Memory B cell (primary cell): Measurements from ENCODE around the gene LAIR2.
"Not testable (repeated sequence)": the region's sequence is repeated elsewhere in the genome, so short reads cannot be mapped to it uniquely, and the experiment has no call there.

Experiments used
- ATAC-seq: fragments of 150-1000 bp; cut with Tn5 transposase; 2 replicates; pipeline ENCODE4 v1.10.0; 2021; ENCODE audit warnings: low read depth, mild to moderate bottlenecking, moderate library complexity
- DNase-seq, 2 donors: peaks; one replicate each; pipeline ENCODE4 v3.0.0; 2022; ENCODE audit warnings: low spot score in 2 of 2
- H3K27ac Mint-ChIP-seq: one replicate; pipeline ENCODE4 v1.8.0; 2022; ENCODE audit warnings: mild to moderate bottlenecking, moderate library complexity, mixed read lengths
- H3K27me3 Mint-ChIP-seq: one replicate; pipeline ENCODE4 v1.8.0; 2022; ENCODE audit warnings: mixed read lengths
- H3K36me3 Mint-ChIP-seq: one replicate; pipeline ENCODE4 v1.8.0; 2022; ENCODE audit warnings: mild to moderate bottlenecking, mixed read lengths
- H3K4me1 Mint-ChIP-seq: one replicate; pipeline ENCODE4 v1.8.0; 2022; ENCODE audit warnings: mixed read lengths
- H3K4me3 Mint-ChIP-seq: one replicate; pipeline ENCODE4 v1.8.0; 2022; ENCODE audit warnings: mild to moderate bottlenecking, moderate library complexity, mixed read lengths
- H3K9me3 Mint-ChIP-seq: one replicate; pipeline ENCODE4 v1.8.0; 2022; ENCODE audit warnings: mixed read lengths

Gene LAIR2

DNA sequence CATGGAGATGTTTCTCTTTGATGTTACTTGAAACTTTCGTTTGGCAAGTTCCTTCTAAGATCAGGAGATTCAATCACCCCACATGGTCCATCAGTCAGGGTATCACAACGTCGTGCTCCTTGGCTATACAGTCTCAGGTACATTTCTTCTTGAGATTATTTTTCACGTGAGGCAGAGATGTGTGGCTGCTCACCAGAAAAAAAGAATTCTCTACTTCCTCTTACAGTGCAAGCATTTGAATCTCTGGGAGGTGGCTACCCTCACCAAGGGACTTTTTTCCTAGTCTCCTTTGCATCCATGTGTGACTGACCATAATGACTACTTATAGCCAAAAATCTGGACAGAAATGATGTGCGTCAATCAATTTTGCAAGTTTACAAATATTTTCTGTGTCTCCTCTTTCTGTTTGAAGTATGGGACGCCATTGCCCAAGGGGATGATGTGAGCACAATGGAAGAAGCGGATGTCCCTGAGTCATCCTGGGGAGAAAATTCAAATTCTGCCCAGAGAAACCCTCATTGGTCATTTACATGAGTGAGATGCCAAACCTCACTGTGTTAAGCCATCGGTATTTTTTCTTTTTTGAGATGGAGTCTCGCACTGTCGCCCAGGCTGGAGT lies 8.6 kb upstream of the LAIR2 start:
- no peak overlapping the region for H3K4me3 Mint-ChIP-seq
- DNase-seq (no peak), ATAC-seq (no peak)
- no peaks in the 10 kb centered on the region for H3K36me3 Mint-ChIP-seq
- no peak overlapping the region for H3K27ac Mint-ChIP-seq
- H3K4me1 Mint-ChIP-seq: peaks cover 12% of the 10 kb centered on the region
- no peaks in the 10 kb centered on the region for H3K9me3 Mint-ChIP-seq
- peaks cover 38% of the 10 kb centered on the region for H3K27me3 Mint-ChIP-seq

DNA sequence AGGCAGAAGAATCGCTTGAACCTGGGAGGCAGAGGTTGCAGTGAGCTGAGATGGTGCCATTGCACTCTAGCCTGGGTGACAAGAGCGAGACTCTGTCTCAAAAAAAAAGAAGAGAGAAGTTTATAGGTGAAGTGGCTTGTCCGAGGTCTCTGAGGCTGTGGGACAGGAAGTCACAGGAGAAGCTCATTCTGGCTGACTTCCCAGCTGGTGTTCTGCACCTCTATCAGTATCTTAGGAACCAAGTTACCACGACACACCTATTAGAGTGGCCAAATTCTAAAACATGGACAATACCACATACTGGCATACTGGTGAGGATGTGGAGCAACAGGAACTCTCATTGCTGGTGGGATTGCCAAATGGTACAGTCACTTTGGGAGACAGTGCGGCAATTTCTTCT lies 7.3 kb upstream of the LAIR2 start:
- Mint-ChIP-seq H3K4me1 (peaks cover 11% of the 10 kb centered on the region), H3K27me3 (peaks cover 34% of the 10 kb centered on the region)
- not testable (repeated sequence) for H3K36me3 Mint-ChIP-seq, H3K27ac Mint-ChIP-seq, DNase-seq, H3K9me3 Mint-ChIP-seq, H3K4me3 Mint-ChIP-seq
- ATAC-seq: peak; percentile 60

DNA sequence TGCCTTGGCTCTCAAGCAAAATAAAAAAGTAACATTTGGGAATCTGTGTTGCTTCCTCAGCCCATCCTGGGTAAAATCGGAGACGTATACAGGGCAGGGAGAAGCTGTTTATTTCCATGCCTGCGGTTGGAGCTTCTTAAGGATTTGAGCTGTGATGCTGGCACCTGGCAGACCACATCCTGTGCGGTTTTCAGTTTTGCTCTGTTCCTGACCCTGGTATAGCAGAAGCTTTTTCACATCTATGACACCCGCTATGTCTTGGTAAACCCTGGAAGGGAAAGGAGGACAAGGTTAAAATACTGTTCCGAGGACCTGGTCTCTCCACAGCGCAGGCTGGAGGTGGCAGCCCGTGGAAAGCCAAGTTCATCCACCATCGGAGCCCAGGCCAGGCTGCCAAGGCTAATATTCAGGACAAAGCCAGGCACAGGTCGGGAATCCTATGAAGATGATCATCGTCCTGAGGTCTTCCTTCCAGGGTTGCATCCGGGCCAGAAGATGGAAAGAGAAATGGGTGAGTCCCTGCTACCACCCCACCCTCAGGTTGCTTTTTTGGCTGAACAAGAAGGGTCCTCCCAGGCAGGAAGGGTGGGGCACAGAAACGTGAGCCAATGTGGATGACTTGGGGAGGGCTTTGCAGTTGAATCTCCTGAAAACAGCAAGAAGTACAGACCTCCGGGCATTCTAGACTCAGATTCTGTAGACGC lies 4.7 kb upstream of the LAIR2 start:
- not testable (repeated sequence) for H3K4me3 Mint-ChIP-seq, H3K27ac Mint-ChIP-seq, DNase-seq, H3K36me3 Mint-ChIP-seq, H3K4me1 Mint-ChIP-seq, H3K9me3 Mint-ChIP-seq
- H3K27me3 Mint-ChIP-seq: peaks cover 23% of the 10 kb centered on the region
- peak; percentile 55 for ATAC-seq

DNA sequence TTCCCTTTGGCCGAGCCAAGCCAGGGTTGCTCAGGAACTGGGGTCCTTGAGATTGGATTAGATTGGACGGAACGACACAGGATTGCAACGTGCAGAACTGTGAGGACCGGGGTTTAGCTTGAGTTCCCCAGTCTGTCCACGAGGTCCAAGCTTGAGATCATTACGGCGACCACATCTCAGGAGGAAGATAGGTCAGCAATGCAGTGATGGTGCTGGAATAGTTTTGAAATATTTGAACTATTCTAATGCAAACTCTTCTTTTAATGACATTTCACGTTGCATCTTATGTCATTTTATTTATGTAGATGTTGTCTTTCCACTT lies 4.2 kb upstream of the LAIR2 start:
- not testable (repeated sequence) for ATAC-seq, H3K4me3 Mint-ChIP-seq

DNA sequence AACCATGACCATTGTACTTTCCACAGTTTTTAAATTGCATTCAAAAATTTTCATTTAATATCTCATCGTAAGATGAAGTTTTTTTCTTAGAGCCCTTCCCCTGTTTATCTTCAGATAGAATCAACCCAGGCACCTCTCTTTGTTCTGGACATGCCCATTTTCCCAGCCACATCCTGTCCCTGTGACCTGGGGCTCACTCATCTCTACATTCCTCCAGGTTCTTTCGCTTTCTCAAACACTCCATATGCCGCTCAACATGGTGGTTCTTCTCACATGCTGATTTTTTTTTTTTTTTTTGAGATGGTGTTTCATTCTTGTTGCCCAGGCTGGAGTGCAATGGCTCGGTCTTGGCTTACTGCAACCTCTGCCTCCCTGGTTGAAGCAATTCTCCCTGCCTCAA lies 2.9 kb downstream of the LAIR2 start:
- not testable (repeated sequence) for H3K4me3 Mint-ChIP-seq, DNase-seq, ATAC-seq, H3K9me3 Mint-ChIP-seq, H3K27ac Mint-ChIP-seq, H3K36me3 Mint-ChIP-seq
- H3K27me3 Mint-ChIP-seq: peaks cover 22% of the 10 kb centered on the region
- peaks cover 14% of the 10 kb centered on the region for H3K4me1 Mint-ChIP-seq

More for the DNA sequence above, 4.2 kb upstream of the LAIR2 start:
- H3K9me3 Mint-ChIP-seq, H3K4me1 Mint-ChIP-seq, H3K27ac Mint-ChIP-seq, DNase-seq, H3K36me3 Mint-ChIP-seq: not testable (repeated sequence)
- H3K27me3 Mint-ChIP-seq: peaks cover 19% of the 10 kb centered on the region

DNA sequence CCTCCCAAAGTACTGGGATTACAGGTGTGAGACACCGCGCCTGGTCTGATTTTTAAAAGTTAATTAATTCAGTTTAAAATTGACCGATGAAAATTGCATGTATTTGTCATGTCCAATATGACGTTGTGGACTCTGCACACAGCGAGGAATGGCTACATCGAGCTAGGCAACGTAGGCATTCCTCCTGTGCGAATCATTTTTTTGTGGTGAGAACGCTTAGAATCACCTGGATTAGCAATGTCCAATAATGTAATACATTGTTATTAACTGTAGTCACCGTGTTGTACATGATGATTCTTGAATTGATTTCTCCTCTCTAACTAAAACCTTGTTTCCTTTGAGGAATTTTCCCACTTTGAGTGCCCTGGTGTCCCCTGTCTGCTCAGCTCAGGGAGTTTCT lies 3.4 kb downstream of the LAIR2 start:
- Mint-ChIP-seq H3K27me3 (peaks cover 20% of the 10 kb centered on the region), H3K4me1 (peaks cover 14% of the 10 kb centered on the region), H3K36me3 (no peaks in the 10 kb centered on the region), H3K9me3 (peaks cover 2% of the 10 kb centered on the region), H3K4me3 (no peak overlapping the region), H3K27ac (no peak overlapping the region)
- ATAC-seq (no peak), DNase-seq (no peak)

DNA sequence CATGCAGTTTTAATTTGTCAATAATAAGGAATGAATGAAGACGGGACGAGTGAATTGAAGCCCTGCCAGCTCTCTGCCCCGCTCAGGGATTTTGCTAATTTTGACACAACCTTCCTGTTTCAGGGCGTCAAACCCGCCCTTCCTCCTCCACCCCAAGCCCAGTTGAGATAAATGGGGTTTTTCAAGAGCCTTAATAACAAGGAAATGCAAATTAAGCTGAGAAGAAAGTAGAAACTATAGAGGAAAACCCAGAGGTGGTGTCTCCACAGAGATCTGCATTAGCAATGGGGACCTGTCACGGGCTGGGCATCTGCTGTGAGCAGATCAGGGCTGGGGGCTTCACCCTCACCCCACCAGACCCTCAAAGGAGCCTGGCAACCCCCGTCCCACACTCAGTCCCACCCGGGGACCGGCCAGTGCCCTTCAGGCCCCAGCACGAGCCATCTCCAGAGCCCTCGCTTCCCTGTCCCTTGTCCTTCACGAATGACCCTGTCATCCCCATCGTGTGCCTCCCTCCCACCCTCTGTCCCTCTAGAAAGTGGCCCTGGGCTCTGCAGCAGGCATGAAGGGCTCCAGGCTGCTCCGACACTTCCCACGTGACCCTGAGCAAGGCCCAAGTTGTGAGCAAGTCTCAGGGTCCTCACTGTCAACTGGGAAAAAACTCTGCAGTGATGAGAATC lies 4.5 kb downstream of the LAIR2 start:
- H3K4me3 Mint-ChIP-seq, H3K9me3 Mint-ChIP-seq, H3K27ac Mint-ChIP-seq, H3K36me3 Mint-ChIP-seq, DNase-seq: not testable (repeated sequence)
- ATAC-seq: peak; percentile 66
- H3K27me3 Mint-ChIP-seq: peaks cover 22% of the 10 kb centered on the region
- H3K4me1 Mint-ChIP-seq: peaks cover 14% of the 10 kb centered on the region

DNA sequence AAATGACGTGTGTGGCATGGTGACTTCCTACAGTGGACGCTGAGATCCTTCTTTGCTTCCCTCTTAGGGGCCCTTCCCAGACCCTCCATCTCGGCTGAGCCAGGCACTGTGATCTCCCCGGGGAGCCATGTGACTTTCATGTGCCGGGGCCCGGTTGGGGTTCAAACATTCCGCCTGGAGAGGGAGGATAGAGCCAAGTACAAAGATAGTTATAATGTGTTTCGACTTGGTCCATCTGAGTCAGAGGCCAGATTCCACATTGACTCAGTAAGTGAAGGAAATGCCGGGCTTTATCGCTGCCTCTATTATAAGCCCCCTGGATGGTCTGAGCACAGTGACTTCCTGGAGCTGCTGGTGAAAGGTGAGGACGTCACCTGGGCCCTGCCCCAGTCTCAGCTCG lies 5.2 kb downstream of the LAIR2 start:
- peaks cover 2% of the 10 kb centered on the region for H3K9me3 Mint-ChIP-seq
- H3K4me3 Mint-ChIP-seq: no peak overlapping the region
- H3K27me3 Mint-ChIP-seq: peaks cover 27% of the 10 kb centered on the region
- no peaks in the 10 kb centered on the region for H3K36me3 Mint-ChIP-seq
- no peak overlapping the region for H3K27ac Mint-ChIP-seq
- no peak for DNase-seq
- H3K4me1 Mint-ChIP-seq: peaks cover 14% of the 10 kb centered on the region
- no peak for ATAC-seq

DNA sequence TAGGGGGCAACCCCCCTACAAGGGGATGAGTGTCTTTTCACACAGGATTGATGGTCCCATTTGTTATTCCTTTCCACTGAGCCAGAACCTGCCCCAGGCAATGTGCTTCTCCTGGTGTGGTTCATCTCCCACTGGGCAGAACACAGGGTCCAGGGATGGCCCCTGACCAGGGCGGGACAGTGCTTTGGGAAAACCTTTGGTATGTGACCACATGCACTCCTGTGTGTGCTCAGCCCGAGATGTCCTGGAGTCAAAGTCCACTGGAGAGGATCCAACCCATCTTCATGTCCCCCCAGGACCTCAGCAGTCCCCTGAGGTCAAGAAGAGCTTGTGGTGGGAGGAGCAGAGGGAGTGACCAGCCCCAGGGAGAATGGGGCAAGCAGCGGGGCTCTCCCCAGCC lies 5.9 kb downstream of the LAIR2 start:
- H3K4me3 Mint-ChIP-seq, DNase-seq, ATAC-seq, H3K9me3 Mint-ChIP-seq, H3K36me3 Mint-ChIP-seq, H3K27ac Mint-ChIP-seq: not testable (repeated sequence)
- Mint-ChIP-seq H3K27me3 (peaks cover 31% of the 10 kb centered on the region), H3K4me1 (peaks cover 14% of the 10 kb centered on the region)

DNA sequence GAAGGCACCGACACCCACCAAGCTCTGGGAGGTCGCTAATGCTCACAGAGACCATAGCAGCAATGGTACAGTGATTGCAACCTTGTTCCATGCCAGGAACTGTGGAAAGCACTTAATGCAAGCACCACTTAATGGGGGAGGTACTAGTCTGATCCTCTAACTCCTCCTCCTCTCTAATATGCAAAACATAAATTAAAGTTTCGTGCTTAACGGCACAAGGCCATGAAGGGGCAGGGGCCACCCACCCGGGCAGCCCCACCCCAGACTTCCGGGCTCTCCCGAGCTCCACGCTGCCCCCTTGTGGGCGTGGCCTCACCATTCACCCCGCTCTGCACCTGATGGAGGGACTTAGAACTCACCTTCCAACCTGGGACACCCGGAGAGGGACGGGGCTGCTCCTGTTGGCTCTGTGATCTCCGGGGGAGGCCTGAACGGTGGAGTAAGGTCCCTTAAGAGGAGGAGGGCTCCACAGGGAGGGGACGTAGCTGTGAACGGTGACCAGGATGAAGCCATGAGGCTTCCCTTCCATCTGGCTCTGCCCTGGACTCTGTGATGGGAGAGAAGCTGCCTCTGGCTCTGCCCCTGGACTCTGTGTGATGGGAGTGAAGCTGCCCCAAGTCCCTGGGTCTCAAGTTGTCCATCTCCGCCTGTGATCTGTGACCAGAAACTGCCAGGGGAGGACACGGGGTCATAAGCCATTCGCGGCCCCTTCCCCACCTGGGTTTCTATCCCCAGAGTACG lies 6.7 kb downstream of the LAIR2 start:
- H3K4me3 Mint-ChIP-seq, H3K36me3 Mint-ChIP-seq: not testable (repeated sequence)
- ATAC-seq: peak; percentile 95

DNA sequence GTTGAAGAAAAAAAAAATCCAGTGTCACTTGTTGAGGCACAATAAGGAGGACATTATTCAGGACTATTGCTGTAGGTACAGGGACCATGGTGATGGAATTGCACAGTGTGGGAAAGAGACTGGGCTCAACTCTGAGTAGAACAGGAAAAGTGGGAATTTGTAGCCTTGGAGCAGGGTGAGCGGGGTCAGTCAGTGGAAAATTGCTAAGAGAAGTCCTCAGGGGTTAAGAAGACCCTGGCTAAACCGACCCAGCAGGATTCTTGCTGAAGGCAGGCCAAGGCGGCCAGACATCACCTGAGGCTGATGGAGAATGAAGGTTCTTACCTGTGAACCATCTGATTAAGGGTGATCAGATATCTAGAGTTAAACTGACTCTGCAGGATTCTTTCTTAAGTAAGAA lies 12.5 kb downstream of the LAIR2 start:
- peaks cover 23% of the 10 kb centered on the region for H3K27me3 Mint-ChIP-seq

More for the DNA sequence above, 6.7 kb downstream of the LAIR2 start:
- H3K9me3 Mint-ChIP-seq, H3K27ac Mint-ChIP-seq, DNase-seq: not testable (repeated sequence)
- H3K4me1 Mint-ChIP-seq: peaks cover 14% of the 10 kb centered on the region
- peaks cover 30% of the 10 kb centered on the region for H3K27me3 Mint-ChIP-seq

DNA sequence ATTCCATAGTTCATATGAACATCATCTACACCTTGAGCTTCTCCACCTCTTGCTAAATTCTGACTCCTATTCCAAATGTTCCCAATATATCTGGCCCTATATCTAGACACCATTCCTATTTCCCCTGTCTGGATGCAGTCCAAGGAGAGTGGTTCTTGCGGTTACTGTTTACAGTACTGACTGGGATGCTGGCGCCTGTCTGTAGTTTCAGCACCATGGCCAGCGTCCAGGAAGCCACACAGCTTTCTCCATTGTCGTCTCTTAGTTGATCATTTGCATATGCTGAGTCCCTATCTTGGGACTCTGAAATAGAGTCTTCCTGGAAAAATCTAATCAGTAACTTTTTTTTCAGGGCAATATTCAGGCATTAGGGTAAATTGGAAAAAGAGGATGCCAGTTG lies 14.9 kb downstream of the LAIR2 start:
- no peak overlapping the region for H3K27ac Mint-ChIP-seq
- peaks cover 30% of the 10 kb centered on the region for H3K27me3 Mint-ChIP-seq
- DNase-seq (peak; percentile 40 to 59), ATAC-seq (peak; percentile 68)
- H3K36me3 Mint-ChIP-seq: no peaks in the 10 kb centered on the region
- peaks cover 22% of the 10 kb centered on the region for H3K4me1 Mint-ChIP-seq
- H3K4me3 Mint-ChIP-seq: no peak overlapping the region
- H3K9me3 Mint-ChIP-seq: peaks cover 2% of the 10 kb centered on the region

More for the DNA sequence above, 12.5 kb downstream of the LAIR2 start:
- no peaks in the 10 kb centered on the region for H3K36me3 Mint-ChIP-seq
- peaks cover 2% of the 10 kb centered on the region for H3K9me3 Mint-ChIP-seq
- ATAC-seq: no peak
- H3K27ac Mint-ChIP-seq: no peak overlapping the region
- DNase-seq: no peak
- H3K4me3 Mint-ChIP-seq: no peak overlapping the region
- H3K4me1 Mint-ChIP-seq: peaks cover 5% of the 10 kb centered on the region

DNA sequence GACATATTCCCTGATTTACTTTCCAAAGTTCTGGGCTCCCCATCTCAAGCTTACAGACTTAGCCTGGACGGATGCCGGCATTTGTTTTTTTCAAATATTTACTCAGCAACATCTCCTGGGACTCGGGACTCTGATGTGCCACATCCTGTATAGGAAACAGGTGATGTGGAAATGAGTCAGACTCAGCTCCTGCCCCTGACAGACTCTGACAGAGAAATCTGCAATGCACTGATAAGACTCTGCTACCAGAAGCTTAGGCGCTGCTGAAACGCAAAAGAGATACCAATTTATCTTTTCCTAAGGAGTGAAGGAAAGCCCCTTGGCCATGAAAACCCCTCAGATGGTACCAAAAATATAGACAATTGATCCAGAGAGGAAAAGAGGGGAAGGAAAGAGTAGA lies 16.2 kb downstream of the LAIR2 start:
- peaks cover 24% of the 10 kb centered on the region for H3K27me3 Mint-ChIP-seq
- peaks cover 22% of the 10 kb centered on the region for H3K4me1 Mint-ChIP-seq
- H3K27ac Mint-ChIP-seq: no peak overlapping the region
- DNase-seq (no peak), ATAC-seq (no peak)
- peak overlapping the region; percentile 16 for H3K4me3 Mint-ChIP-seq
- H3K9me3 Mint-ChIP-seq: peaks cover 2% of the 10 kb centered on the region
- H3K36me3 Mint-ChIP-seq: no peaks in the 10 kb centered on the region
